SK-N-MC (cell line): ENCODE measurements around the gene TCOF1.
A peak's percentile ranks its signal among the peaks of the same experiment; 100 is the strongest.

Experiments used
- DNase-seq: peaks from one replicate; pipeline ENCODE4 v3.0.0-alpha.2; 2011; ENCODE audit warnings: low read depth, low spot score
- H3K27ac ChIP-seq: fragments of 200-600 bp; sonication (generic); 2 replicates; pipeline ENCODE4 v1.5.1; 2016; ENCODE audit warnings: mixed run types
- H3K36me3 ChIP-seq: fragments of 200-600 bp; sonication (generic); 2 replicates; pipeline ENCODE4 v1.6.1; 2017; ENCODE audit warnings: antibody characterized with exemption, low read length, mixed read lengths; ENCODE audit not compliant: insufficient read depth
- H3K4me3 ChIP-seq: fragments of 200-600 bp; sonication (generic); 2 replicates; pipeline ENCODE4 v1.5.1; 2016
- H3K9ac ChIP-seq: fragments of 200-600 bp; sonication (generic); 2 replicates; pipeline ENCODE4 v1.8.0; 2017; ENCODE audit warnings: mixed run types, mixed read lengths; ENCODE audit not compliant: insufficient read length
- H3K9me3 ChIP-seq: fragments of 200-600 bp; sonication (generic); 2 replicates; pipeline ENCODE4 v1.6.1; 2017; ENCODE audit warnings: low read depth, mild to moderate bottlenecking, antibody characterized with exemption, low read length, moderate library complexity, mixed read lengths
- EZH2 ChIP-seq: fragments of 200-600 bp; sonication (generic); IDR thresholded peaks from one replicate; pipeline ENCODE4 v1.6.1; 2017; ENCODE audit warnings: antibody characterized with exemption
- FOXP2 ChIP-seq: optimal IDR thresholded peaks from 2 replicates; pipeline ENCODE3; 2011; ENCODE audit warnings: mild to moderate bottlenecking, moderate library complexity; ENCODE audit not compliant: insufficient read depth; ENCODE audit errors: extremely low read length, control extremely low read depth
- POLR2AphosphoS5 ChIP-seq: IDR thresholded peaks from 2 replicates; pipeline ENCODE4 v1.6.1; 2012; ENCODE audit warnings: mild to moderate bottlenecking, low read depth, low read length, borderline replicate concordance

Gene TCOF1

GRCh38 chr5:150448952-150449516 is 91.5 kb downstream of the TCOF1 start:
- Histone ChIP-seq H3K9ac (peak overlapping the region; percentile 100), H3K36me3 (peaks cover 52% of the 10 kb centered on the region), H3K4me3 (peak overlapping the region; percentile 97), H3K27ac (peak overlapping the region; percentile 97), H3K9me3 (peaks cover 4% of the 10 kb centered on the region; the same call in 1 of the 2 replicates)
- TF ChIP-seq EZH2 = no peak
- TF ChIP-seq POLR2AphosphoS5 = no peak
- no peak for TF ChIP-seq FOXP2
- no peak for DNase-seq
